ENCODE measurements around the gene ABLIM1.

GRCh38 chr10:114431414-114432135 is 226.5 kb downstream of the ABLIM1 start:
- TF ChIP-seq CTCF (conservative IDR thresholded peaks at IDR 0.05) (no peak), ZFX (IDR thresholded peaks at IDR 0.05) (no peak)

All from C4-2B (cell line).